HepG2 (cell line): ENCODE measurements around the gene GATA5. TPM values are rescaled to one million over a fixed set of nuclear protein-coding genes. Genes with fewer than 3 reads are reported as not detected.

ENCODE experiments used
- ADNP ChIP-seq: sonication (generic); formaldehyde crosslinking; IDR thresholded peaks from 2 replicates; pipeline ENCODE4 v1.4.0; 2020; ENCODE audit warnings: missing genetic modification reagents
- BCL6 ChIP-seq: IDR thresholded peaks from 2 replicates; pipeline ENCODE4 v1.6.1; 2016; ENCODE audit warnings: missing genetic modification reagents, missing compliant biosample characterization
- BRCA1 ChIP-seq: sonication (generic); formaldehyde crosslinking; IDR thresholded peaks from 2 replicates; pipeline ENCODE4 v1.4.0; 2020; ENCODE audit warnings: missing genetic modification reagents
- HNRNPL ChIP-seq: fragments of 200-400 bp; formaldehyde crosslinking; IDR thresholded peaks from 2 replicates; pipeline ENCODE4 v1.6.1; 2017; ENCODE audit warnings: mild to moderate bottlenecking, low read depth, low read length
- RAD51 ChIP-seq: fragments of 450-650 bp; IDR thresholded peaks from 2 replicates; pipeline ENCODE4 v1.6.1; 2016; ENCODE audit warnings: borderline replicate concordance
- SOX13 ChIP-seq, 3 experiments: fragments of 450-650 bp in 1 of 3; sonication (generic) in 1 of 3; formaldehyde crosslinking in 1 of 3; IDR thresholded peaks in 2 of 3; conservative IDR thresholded peaks in 1 of 3; 2 replicates each; pipeline versions ENCODE4 v1.5.0 to v1.6.1; 2016 to 2020; ENCODE audit warnings: antibody characterized with exemption in 1 of 3, mild to moderate bottlenecking in 1 of 3, missing compliant biosample characterization in 1 of 3, missing genetic modification reagents in 1 of 3, moderate library complexity in 1 of 3
- SP140L ChIP-seq: sonication (generic); formaldehyde crosslinking; IDR thresholded peaks from 2 replicates; pipeline ENCODE4 v1.4.0; 2020; ENCODE audit warnings: missing genetic modification reagents, borderline replicate concordance
- ZFY ChIP-seq: sonication (generic); formaldehyde crosslinking; IDR thresholded peaks from 2 replicates; pipeline ENCODE4 v1.4.0; 2020; ENCODE audit warnings: missing genetic modification reagents
- ZNF260 ChIP-seq: sonication (generic); formaldehyde crosslinking; IDR thresholded peaks from 2 replicates; pipeline ENCODE4 v1.4.0; 2020; ENCODE audit warnings: missing genetic modification reagents, low read depth, mild to moderate bottlenecking, borderline replicate concordance
- ZNF781 ChIP-seq: sonication (generic); formaldehyde crosslinking; IDR thresholded peaks from 2 replicates; pipeline ENCODE4 v1.5.1; 2020; ENCODE audit warnings: borderline replicate concordance, mild to moderate bottlenecking, missing genetic modification reagents; ENCODE audit errors: not compliant biosample characterization
- ZSCAN25 ChIP-seq: sonication (generic); formaldehyde crosslinking; IDR thresholded peaks from 2 replicates; pipeline ENCODE4 v1.8.0; 2022; ENCODE audit warnings: mild to moderate bottlenecking, missing genetic modification reagents
- polyA plus RNA-seq, 8 experiments: library from polyadenylated mRNA; depleted of rRNA in 3 of 8; stranded (reverse) in 7 of 8; unstranded in 1 of 8; fragments of >200 nt; fragmentation: Illumina TruSeq in 4 of 8; extraction: Trizol in 4 of 8; gene quantifications; 2 replicates each; pipeline versions ENCODE4 v1.2.1 to v1.2.3, GENCODE V29; 2011 to 2016; ENCODE audit warnings: low read depth in 4 of 8, missing spikeins in 1 of 8, mixed read lengths in 1 of 8; ENCODE audit not compliant: insufficient read depth in 1 of 8
- total RNA-seq, 5 experiments: library from RNA; depleted of rRNA; stranded (reverse); fragments of >200 nt; fragmentation: Illumina TruSeq; extraction: Trizol; gene quantifications; 2 replicates each; pipeline ENCODE4 v1.2.3, GENCODE V29; 2016; ENCODE audit warnings: low read depth in 1 of 5
- TF ChIP-seq, protein P1 (sequence below): sonication (generic); formaldehyde crosslinking; IDR thresholded peaks from 2 replicates; pipeline ENCODE4 v1.5.1; 2020; ENCODE audit warnings: missing genetic modification reagents, mild to moderate bottlenecking, borderline replicate concordance
- TF ChIP-seq, protein P2 (sequence below): sonication (generic); formaldehyde crosslinking; IDR thresholded peaks from 2 replicates; pipeline ENCODE4 v1.5.0; 2020; ENCODE audit warnings: missing genetic modification reagents, mild to moderate bottlenecking, borderline replicate concordance
- TF ChIP-seq, protein P3 (sequence below): sonication (generic); formaldehyde crosslinking; IDR thresholded peaks from 2 replicates; pipeline ENCODE4 v1.4.0; 2020; ENCODE audit warnings: missing genetic modification reagents, borderline replicate concordance
- TF ChIP-seq, protein P4 (sequence below): sonication (generic); formaldehyde crosslinking; IDR thresholded peaks from 2 replicates; pipeline ENCODE4 v1.4.0; 2020; ENCODE audit warnings: missing genetic modification reagents
- TF ChIP-seq, protein P5 (sequence below): sonication (generic); formaldehyde crosslinking; IDR thresholded peaks from 2 replicates; pipeline ENCODE4 v1.4.0; 2020; ENCODE audit warnings: missing genetic modification reagents, borderline replicate concordance

GATA5 gene
- total and polyA plus RNA-seq, 2 of the 13 experiments (the other 11 are each of a cell fraction or from before 2014, with no cell fraction given), result 0.12 to 0.20 TPM

DNA sequence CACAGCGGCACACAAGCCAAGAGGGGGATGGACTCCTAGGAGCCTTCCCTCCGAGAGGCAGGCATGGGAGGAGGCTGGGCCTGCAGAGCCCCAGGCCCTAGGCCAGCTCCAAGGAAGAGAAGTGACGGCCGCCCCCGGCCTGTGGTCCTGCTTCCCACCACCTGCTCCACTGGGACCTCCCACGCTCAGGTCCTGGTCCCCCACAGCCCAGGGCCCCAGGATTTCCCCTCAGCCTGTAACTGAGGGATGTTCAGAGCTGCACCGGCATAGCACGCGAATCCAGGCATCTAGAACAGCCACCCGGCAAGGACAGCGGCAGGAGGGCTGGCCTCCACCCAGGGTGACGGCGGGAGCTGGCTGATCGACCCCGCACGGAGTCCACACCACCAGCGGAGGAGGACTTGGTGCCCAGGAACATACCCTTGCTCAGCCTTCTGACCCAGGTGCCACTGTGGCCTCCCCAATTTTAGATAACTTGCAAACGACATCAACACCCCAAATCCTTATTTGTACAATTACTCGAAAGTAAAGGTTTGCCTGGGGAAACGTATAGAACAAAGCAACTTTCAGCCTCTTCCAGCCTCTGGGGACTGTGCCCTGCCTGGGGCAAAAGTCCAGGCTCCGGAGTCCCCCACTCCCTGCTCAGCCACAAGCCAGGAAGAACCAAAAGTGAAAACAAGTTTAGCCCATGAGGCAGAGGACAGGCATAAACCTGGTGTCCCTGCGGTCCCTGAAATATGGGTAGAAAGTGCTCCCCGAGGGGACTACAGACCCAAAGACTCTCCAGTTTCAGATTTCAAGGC is 3.5 kb downstream of the GATA5 start (continued):
- TF ChIP-seq, protein P1, sequence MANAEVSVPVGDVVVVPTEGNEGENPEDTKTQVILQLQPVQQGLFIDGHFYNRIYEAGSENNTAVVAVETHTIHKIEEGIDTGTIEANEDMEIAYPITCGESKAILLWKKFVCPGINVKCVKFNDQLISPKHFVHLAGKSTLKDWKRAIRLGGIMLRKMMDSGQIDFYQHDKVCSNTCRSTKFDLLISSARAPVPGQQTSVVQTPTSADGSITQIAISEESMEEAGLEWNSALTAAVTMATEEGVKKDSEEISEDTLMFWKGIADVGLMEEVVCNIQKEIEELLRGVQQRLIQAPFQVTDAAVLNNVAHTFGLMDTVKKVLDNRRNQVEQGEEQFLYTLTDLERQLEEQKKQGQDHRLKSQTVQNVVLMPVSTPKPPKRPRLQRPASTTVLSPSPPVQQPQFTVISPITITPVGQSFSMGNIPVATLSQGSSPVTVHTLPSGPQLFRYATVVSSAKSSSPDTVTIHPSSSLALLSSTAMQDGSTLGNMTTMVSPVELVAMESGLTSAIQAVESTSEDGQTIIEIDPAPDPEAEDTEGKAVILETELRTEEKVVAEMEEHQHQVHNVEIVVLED (CRISPR knock-in tag), result peak; percentile 55; the same call in 1 of the 2 replicates
- TF ChIP-seq ZNF781 (CRISPR knock-in tag), result peak; percentile 56
- no peak for TF ChIP-seq ADNP (CRISPR knock-in tag)
- 0 out of 2 replicates have a peak, but pooled peaks have one; percentile 42 for TF ChIP-seq BRCA1 (CRISPR knock-in tag)
- TF ChIP-seq ZSCAN25 (CRISPR knock-in tag), result peak; percentile 54
- 0 out of 2 replicates have a peak, but pooled peaks have one; percentile 70 for TF ChIP-seq ZNF260
- TF ChIP-seq, protein P2, sequence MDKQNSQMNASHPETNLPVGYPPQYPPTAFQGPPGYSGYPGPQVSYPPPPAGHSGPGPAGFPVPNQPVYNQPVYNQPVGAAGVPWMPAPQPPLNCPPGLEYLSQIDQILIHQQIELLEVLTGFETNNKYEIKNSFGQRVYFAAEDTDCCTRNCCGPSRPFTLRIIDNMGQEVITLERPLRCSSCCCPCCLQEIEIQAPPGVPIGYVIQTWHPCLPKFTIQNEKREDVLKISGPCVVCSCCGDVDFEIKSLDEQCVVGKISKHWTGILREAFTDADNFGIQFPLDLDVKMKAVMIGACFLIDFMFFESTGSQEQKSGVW (CRISPR knock-in tag), result no peak
- TF ChIP-seq BCL6 (CRISPR knock-in tag), result peak; percentile 92
- TF ChIP-seq ZFY (CRISPR knock-in tag), result peak; percentile 47; the same call in 1 of the 2 replicates
- TF ChIP-seq, protein P3, sequence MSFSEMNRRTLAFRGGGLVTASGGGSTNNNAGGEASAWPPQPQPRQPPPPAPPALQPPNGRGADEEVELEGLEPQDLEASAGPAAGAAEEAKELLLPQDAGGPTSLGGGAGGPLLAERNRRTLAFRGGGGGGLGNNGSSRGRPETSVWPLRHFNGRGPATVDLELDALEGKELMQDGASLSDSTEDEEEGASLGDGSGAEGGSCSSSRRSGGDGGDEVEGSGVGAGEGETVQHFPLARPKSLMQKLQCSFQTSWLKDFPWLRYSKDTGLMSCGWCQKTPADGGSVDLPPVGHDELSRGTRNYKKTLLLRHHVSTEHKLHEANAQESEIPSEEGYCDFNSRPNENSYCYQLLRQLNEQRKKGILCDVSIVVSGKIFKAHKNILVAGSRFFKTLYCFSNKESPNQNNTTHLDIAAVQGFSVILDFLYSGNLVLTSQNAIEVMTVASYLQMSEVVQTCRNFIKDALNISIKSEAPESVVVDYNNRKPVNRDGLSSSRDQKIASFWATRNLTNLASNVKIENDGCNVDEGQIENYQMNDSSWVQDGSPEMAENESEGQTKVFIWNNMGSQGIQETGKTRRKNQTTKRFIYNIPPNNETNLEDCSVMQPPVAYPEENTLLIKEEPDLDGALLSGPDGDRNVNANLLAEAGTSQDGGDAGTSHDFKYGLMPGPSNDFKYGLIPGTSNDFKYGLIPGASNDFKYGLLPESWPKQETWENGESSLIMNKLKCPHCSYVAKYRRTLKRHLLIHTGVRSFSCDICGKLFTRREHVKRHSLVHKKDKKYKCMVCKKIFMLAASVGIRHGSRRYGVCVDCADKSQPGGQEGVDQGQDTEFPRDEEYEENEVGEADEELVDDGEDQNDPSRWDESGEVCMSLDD (CRISPR knock-in tag), result 0 out of 2 replicates have a peak, but pooled peaks have one; percentile 61
- TF ChIP-seq, protein P4, sequence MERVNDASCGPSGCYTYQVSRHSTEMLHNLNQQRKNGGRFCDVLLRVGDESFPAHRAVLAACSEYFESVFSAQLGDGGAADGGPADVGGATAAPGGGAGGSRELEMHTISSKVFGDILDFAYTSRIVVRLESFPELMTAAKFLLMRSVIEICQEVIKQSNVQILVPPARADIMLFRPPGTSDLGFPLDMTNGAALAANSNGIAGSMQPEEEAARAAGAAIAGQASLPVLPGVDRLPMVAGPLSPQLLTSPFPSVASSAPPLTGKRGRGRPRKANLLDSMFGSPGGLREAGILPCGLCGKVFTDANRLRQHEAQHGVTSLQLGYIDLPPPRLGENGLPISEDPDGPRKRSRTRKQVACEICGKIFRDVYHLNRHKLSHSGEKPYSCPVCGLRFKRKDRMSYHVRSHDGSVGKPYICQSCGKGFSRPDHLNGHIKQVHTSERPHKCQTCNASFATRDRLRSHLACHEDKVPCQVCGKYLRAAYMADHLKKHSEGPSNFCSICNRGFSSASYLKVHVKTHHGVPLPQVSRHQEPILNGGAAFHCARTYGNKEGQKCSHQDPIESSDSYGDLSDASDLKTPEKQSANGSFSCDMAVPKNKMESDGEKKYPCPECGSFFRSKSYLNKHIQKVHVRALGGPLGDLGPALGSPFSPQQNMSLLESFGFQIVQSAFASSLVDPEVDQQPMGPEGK (CRISPR knock-in tag), result peak; percentile 46
- TF ChIP-seq SOX13 (IDR thresholded peaks at IDR 0.05), result no peak
- TF ChIP-seq SOX13 (CRISPR knock-in tag; conservative IDR thresholded peaks at IDR 0.05 in 1 of 2, IDR thresholded peaks at IDR 0.05 in 1 of 2), result no peak; a peak in 1 of 4 replicates
- no peak for TF ChIP-seq RAD51
- TF ChIP-seq HNRNPL, result peak; percentile 86
- TF ChIP-seq, protein P5, sequence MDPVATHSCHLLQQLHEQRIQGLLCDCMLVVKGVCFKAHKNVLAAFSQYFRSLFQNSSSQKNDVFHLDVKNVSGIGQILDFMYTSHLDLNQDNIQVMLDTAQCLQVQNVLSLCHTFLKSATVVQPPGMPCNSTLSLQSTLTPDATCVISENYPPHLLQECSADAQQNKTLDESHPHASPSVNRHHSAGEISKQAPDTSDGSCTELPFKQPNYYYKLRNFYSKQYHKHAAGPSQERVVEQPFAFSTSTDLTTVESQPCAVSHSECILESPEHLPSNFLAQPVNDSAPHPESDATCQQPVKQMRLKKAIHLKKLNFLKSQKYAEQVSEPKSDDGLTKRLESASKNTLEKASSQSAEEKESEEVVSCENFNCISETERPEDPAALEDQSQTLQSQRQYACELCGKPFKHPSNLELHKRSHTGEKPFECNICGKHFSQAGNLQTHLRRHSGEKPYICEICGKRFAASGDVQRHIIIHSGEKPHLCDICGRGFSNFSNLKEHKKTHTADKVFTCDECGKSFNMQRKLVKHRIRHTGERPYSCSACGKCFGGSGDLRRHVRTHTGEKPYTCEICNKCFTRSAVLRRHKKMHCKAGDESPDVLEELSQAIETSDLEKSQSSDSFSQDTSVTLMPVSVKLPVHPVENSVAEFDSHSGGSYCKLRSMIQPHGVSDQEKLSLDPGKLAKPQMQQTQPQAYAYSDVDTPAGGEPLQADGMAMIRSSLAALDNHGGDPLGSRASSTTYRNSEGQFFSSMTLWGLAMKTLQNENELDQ (CRISPR knock-in tag), result no peak
- TF ChIP-seq SP140L (CRISPR knock-in tag), result 0 out of 2 replicates have a peak, but pooled peaks have one; percentile 43
